ENCODE data around the gene PRADC1. TPM values are rescaled to one million over a fixed set of nuclear protein-coding genes. Genes with fewer than 3 reads are reported as not detected.

PRADC1 gene
- total RNA-seq, 1 experiment from 2014 or later = 8.6 TPM

DNA sequence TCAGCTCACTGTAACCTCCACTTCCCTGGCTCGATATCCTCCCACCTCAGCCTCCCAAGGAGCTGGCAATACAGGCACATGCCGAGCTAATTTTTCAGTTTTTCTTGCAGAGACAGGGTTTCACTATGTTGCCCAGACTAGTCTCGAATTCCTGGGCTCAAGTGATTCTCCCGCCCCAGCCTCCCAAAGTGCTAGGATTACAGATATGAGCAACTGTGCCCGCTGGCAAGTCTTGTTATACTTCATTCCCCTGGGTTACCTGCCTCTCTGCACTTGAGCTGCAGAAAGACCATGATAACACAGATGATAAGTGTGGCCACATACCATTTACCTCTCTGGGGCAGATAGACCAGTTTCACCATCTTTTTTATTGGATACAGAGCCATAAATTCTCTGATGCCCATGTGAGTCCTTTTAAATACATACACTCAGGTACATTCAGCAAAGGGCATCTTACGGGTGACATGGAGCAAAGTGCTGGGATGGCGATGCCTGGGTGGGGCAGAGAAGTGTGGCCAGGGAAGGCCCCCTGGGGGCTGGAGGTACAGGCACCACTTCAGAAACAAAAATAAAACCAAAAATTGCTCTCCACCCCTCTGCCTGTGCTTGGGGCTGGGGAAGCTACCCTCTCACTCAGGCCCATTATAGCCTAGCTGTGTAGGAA is 21.4 kb upstream of the PRADC1 start:
- CTCF ChIA-PET = no interaction called here
- no peaks in the 10 kb centered on the region for H3K9me2 ChIP-seq (ENCODE audit: insufficient read depth)
- no peaks in the 10 kb centered on the region; the same call in 1 of the 2 replicates for H4K20me1 ChIP-seq (ENCODE audit: insufficient read depth)
- BruUV-seq (replicated peaks) = no TSS peak
- H3K4me2 ChIP-seq (ENCODE audit: low read length) = no peak overlapping the region
- H3K4me3 ChIP-seq (replicated peaks in 1 of 2; ENCODE audit: low read depth in 1 of 2, low read length in 2 of 2) = no peak overlapping the region
- DNase-seq (ENCODE audit: low read depth, low spot score) = no peak
- no peaks in the 10 kb centered on the region for H3K27me3 ChIP-seq (ENCODE audit: insufficient read depth, low read length)
- H2AFZ ChIP-seq (ENCODE audit: low read depth, low read length, poor library complexity, severe bottlenecking) = no peak overlapping the region
- RAD21 ChIA-PET (ENCODE audit: low non-redundant PET in 1 of 2, low total read pairs in 2 of 2, uncharacterized antibody in 2 of 2, unreplicated experiment in 2 of 2) = no interaction called here
- H3K9ac ChIP-seq (ENCODE audit: low read length) = no peak overlapping the region
- peak; percentile 11 for ATAC-seq
- TF ChIP-seq POLR2AphosphoS5 (IDR thresholded peaks at IDR 0.05; ENCODE audit: low read depth, low read length) = 0 out of 2 replicates have a peak, but pooled peaks have one; percentile 6
- no peak for TF ChIP-seq SRF (IDR thresholded peaks at IDR 0.05; ENCODE audit: low read depth)
- TF ChIP-seq, protein P1, sequence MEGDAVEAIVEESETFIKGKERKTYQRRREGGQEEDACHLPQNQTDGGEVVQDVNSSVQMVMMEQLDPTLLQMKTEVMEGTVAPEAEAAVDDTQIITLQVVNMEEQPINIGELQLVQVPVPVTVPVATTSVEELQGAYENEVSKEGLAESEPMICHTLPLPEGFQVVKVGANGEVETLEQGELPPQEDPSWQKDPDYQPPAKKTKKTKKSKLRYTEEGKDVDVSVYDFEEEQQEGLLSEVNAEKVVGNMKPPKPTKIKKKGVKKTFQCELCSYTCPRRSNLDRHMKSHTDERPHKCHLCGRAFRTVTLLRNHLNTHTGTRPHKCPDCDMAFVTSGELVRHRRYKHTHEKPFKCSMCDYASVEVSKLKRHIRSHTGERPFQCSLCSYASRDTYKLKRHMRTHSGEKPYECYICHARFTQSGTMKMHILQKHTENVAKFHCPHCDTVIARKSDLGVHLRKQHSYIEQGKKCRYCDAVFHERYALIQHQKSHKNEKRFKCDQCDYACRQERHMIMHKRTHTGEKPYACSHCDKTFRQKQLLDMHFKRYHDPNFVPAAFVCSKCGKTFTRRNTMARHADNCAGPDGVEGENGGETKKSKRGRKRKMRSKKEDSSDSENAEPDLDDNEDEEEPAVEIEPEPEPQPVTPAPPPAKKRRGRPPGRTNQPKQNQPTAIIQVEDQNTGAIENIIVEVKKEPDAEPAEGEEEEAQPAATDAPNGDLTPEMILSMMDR (IDR thresholded peaks at IDR 0.05 in 2 of 3, conservative IDR thresholded peaks at IDR 0.05 in 1 of 3; ENCODE audit: borderline replicate concordance in 1 of 3, insufficient read depth in 1 of 3, low read depth in 2 of 3, low read length in 2 of 3) = no peak
- TF ChIP-seq SP1 (IDR thresholded peaks at IDR 0.05; ENCODE audit: low read depth) = no peak
- TF ChIP-seq POLR2A (IDR thresholded peaks at IDR 0.05; ENCODE audit: borderline replicate concordance, extremely low read depth, insufficient read depth, insufficient read length) = peak; percentile 34
- TF ChIP-seq YY1 (IDR thresholded peaks at IDR 0.05; ENCODE audit: extremely low read depth, insufficient replicate concordance, low read depth, low read length) = no peak
- TF ChIP-seq, protein P2, sequence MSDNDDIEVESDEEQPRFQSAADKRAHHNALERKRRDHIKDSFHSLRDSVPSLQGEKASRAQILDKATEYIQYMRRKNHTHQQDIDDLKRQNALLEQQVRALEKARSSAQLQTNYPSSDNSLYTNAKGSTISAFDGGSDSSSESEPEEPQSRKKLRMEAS (IDR thresholded peaks at IDR 0.05) = no peak
- TF ChIP-seq EGR1 (IDR thresholded peaks at IDR 0.05; ENCODE audit: low read depth) = no peak
- intact Hi-C loops (cut with micrococcal nuclease) = no loop called here
- no peaks in the 10 kb centered on the region for H3K4me1 ChIP-seq (ENCODE audit: control insufficient read depth in 1 of 2, insufficient read depth in 2 of 2, low read length in 2 of 2)
- peaks cover 4% of the 10 kb centered on the region; the same call in 1 of the 2 replicates for H3K79me2 ChIP-seq (ENCODE audit: insufficient read depth, low read length)
- no peaks in the 10 kb centered on the region for H3K9me3 ChIP-seq (ENCODE audit: control insufficient read depth in 1 of 2, insufficient read depth in 1 of 2, low read depth in 1 of 2, low read length in 2 of 2)
- POLR2A ChIA-PET = interaction anchor here (1.2 to 1.3 kb wide), 2 partner anchors 9 to 10 kb away, joined by 3 read pairs; no protein-coding TSS in a partner anchor
- peaks cover 31 to 36% of the 10 kb centered on the region in 2 experiments; a peak in 3 of 4 replicates for H3K36me3 ChIP-seq (ENCODE audit: control insufficient read depth in 1 of 2, insufficient read depth in 2 of 2, low read length in 2 of 2)
- H3K27ac ChIP-seq (ENCODE audit: low read depth, low read length) = peak overlapping the region; percentile 10

Measured in HCT116 (cell line).